ENCODE data around the gene BRD3. TPM values are rescaled to one million over a fixed set of nuclear protein-coding genes. Genes with fewer than 3 reads are reported as not detected.

BRD3 gene
- total RNA-seq, 2 experiments from 2014 or later, result 32.7 to 37.7 TPM

DNA sequence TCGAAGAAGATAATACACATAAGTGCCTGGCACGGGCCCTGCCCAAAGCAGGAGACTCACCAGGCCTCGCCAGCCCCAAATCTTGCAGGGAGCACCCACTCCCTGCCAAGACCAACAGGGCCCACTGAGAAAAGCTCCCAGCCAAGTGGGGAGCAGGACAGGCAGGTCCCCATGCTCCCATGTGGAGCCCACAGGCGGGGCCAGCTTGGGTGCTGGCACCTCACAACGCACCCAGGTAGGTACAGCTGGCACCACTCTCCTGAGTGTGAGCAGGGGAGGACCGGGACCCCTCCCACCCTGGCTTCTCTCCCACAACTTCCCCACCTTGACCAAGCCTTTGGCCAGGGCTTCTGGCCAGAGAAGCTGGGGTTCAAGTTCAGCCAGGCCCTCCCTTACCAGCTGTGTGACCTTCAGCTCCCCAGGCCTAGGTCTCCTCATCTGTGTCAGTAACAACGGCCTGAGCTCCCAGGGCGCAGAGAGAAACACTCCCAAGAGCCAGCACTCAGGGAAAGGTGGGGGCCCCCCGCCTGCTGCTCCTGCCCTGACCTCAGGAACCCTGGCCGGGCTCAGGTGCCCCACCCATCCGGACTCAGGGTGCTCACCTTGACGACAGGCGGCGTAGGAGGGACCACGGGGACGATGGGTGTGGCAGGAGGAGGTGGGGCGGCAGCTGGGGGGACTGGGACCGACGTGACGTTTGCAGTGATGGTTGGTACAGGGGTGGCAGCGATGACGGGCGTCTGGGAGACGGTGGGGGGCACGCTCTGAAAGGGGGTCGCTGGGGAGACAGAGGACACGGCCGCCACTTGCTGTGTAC is 17.8 kb downstream of the BRD3 start:
- POLR2A ChIA-PET, result no interaction called here

GRCh38 chr9:134049236-134049635 is 18.6 kb downstream of the BRD3 start:
- H3K27me3 Mint-ChIP-seq, result no peaks in the 10 kb centered on the region
- DNase-seq (no peak), ATAC-seq (no peak)
- TF ChIP-seq, protein P1, sequence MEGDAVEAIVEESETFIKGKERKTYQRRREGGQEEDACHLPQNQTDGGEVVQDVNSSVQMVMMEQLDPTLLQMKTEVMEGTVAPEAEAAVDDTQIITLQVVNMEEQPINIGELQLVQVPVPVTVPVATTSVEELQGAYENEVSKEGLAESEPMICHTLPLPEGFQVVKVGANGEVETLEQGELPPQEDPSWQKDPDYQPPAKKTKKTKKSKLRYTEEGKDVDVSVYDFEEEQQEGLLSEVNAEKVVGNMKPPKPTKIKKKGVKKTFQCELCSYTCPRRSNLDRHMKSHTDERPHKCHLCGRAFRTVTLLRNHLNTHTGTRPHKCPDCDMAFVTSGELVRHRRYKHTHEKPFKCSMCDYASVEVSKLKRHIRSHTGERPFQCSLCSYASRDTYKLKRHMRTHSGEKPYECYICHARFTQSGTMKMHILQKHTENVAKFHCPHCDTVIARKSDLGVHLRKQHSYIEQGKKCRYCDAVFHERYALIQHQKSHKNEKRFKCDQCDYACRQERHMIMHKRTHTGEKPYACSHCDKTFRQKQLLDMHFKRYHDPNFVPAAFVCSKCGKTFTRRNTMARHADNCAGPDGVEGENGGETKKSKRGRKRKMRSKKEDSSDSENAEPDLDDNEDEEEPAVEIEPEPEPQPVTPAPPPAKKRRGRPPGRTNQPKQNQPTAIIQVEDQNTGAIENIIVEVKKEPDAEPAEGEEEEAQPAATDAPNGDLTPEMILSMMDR (IDR thresholded peaks at IDR 0.05), result no peak
- POLR2A ChIA-PET, result no interaction called here
- intact Hi-C loops (cut with micrococcal nuclease), result no loop called here
- H3K36me3 Mint-ChIP-seq (ENCODE audit: low read depth), result peaks cover 9% of the 10 kb centered on the region
- H3K4me3 Mint-ChIP-seq, result no peak overlapping the region
- CTCF ChIA-PET, result no interaction called here
- H3K27ac Mint-ChIP-seq, result no peak overlapping the region
- H3K9me3 Mint-ChIP-seq, result no peaks in the 10 kb centered on the region
- no peaks in the 10 kb centered on the region for H3K4me1 Mint-ChIP-seq (ENCODE audit: low read depth)

More for the DNA sequence above, 17.8 kb downstream of the BRD3 start:
- CTCF ChIA-PET, result no interaction called here
- peaks cover 9% of the 10 kb centered on the region for H3K36me3 Mint-ChIP-seq (ENCODE audit: low read depth)
- no peak for ATAC-seq
- H3K4me1 Mint-ChIP-seq (ENCODE audit: low read depth), result no peaks in the 10 kb centered on the region
- no peak overlapping the region for H3K4me3 Mint-ChIP-seq
- TF ChIP-seq, protein P1 (IDR thresholded peaks at IDR 0.05), result no peak
- intact Hi-C loops (cut with micrococcal nuclease), result no loop called here
- no peaks in the 10 kb centered on the region for H3K27me3 Mint-ChIP-seq
- H3K9me3 Mint-ChIP-seq, result no peaks in the 10 kb centered on the region
- no peak for DNase-seq
- H3K27ac Mint-ChIP-seq, result no peak overlapping the region

DNA sequence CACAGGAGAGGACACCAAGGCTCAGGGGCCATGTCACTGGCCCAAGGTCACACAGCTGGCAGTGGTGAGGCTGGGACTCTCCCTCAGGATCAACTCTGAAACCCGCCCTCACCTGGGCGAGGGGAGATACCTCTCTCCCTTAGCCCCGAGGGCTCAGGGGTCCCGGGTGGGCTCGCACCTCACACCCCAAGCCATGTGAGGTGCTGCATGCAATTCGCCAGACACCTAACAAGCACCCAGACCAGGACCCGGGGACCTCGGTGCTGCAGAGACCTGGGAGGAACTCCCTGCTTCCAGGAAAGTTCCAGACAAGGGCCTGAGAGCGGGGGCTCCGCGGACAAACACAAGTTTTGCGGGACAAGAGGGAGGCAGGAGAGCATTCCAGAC is 19.3 kb downstream of the BRD3 start:
- intact Hi-C loops (cut with micrococcal nuclease), result no loop called here
- H3K36me3 Mint-ChIP-seq (ENCODE audit: low read depth), result peaks cover 10% of the 10 kb centered on the region
- no peaks in the 10 kb centered on the region for H3K9me3 Mint-ChIP-seq
- POLR2A ChIA-PET, result no interaction called here
- DNase-seq, result no peak
- no peaks in the 10 kb centered on the region for H3K27me3 Mint-ChIP-seq
- no peaks in the 10 kb centered on the region for H3K4me1 Mint-ChIP-seq (ENCODE audit: low read depth)
- H3K4me3 Mint-ChIP-seq, result no peak overlapping the region
- CTCF ChIA-PET, result no interaction called here
- no peak overlapping the region for H3K27ac Mint-ChIP-seq
- TF ChIP-seq, protein P1 (IDR thresholded peaks at IDR 0.05), result no peak
- no peak for ATAC-seq

DNA sequence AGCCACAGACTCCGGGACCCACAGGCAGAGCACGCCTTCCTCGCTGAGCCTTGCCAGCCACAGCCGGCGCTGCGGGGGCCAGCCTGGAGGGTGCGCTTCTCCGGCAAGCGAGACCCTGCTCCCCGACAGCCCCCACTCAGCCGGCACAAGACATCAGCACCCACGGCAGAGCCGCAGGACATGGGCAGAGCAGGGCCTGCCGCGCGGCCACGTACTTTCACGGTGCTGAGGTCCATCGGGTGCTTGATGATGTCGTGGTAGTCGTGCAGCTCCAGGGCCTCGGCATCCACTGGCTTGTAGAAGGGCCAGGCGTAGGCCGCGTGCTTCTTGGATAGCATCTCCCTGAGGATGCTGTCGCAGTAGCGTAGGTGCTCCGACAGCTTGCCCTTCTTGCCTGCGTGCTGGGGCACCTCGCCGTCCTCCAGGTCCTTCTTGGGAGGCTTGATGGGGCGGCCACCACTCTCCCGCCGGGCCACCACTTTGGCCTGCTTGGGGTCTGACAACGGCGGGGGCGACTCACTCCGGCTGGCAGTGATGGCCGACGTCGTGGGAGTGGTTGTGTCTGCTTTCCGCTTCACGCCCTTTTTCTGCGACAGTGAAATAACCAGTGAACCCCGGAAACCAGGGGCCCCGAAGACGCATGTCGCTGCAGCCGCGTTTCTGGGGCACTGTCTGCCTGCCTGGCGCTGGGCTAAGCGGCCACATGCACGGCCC is 19.8 kb downstream of the BRD3 start:
- Mint-ChIP-seq H3K36me3 (ENCODE audit: low read depth) (peaks cover 10% of the 10 kb centered on the region), H3K27ac (no peak overlapping the region), H3K9me3 (no peaks in the 10 kb centered on the region), H3K4me1 (ENCODE audit: low read depth) (no peaks in the 10 kb centered on the region), H3K27me3 (no peaks in the 10 kb centered on the region), H3K4me3 (no peak overlapping the region)
- CTCF ChIA-PET, result no interaction called here
- POLR2A ChIA-PET, result no interaction called here
- no peak for ATAC-seq
- TF ChIP-seq, protein P1 (IDR thresholded peaks at IDR 0.05), result no peak
- intact Hi-C loops (cut with micrococcal nuclease), result no loop called here
- DNase-seq, result no peak

Data from activated CD8-positive, alpha-beta T cell treated with anti-CD3 and anti-CD28 coated beads for 36 hours (primary cell).